ENCODE results near the gene SLC36A2. TPM values are rescaled to one million over a fixed set of nuclear protein-coding genes. Genes with fewer than 3 reads are reported as not detected.

The SLC36A2 gene
- total RNA-seq, 1 donor from 2014 or later = 0.16 TPM

DNA sequence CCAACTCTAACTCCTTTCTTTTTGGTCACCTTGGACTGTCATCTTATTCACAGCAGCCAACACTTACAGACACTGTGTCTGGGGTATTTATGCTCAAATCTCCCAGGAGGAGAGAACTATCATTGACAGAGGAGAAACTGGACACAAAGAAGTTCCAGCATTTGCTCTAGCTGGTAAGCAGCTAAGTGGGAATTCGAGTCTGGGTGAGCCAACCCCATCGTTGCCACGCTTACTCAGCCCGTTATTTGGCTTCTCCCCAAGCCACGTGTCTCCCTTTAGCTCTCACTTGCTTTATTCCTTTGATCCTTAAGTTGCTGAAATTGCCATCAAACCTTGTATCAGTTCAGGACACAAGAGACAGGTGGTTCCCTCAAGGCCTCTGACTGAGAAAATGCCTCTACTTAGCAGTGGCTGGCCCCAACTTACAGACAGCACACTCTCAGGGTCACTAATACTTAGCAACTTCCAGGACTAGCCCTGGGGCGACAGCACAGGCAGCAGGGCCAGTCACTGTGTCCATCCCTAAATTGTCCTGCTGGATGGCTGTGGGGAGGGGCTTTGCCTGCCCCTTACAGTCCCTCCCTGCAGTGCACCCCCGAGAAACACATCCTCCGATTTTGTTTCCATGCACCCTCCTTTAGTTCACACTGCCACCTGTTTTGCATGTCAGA lies 1.4 kb downstream of the SLC36A2 start:
- peaks cover 20% of the 10 kb centered on the region for H3K27me3 ChIP-seq (ENCODE audit: low read depth)
- no peak overlapping the region for H3K4me3 ChIP-seq
- no peaks in the 10 kb centered on the region for H3K36me3 ChIP-seq
- DNase-seq = no peak
- no peak overlapping the region for H3K27ac ChIP-seq (replicated peaks)
- intact Hi-C loops (cut with micrococcal nuclease) = no loop called here
- no peaks in the 10 kb centered on the region for H3K9me3 ChIP-seq (replicated peaks)
- H3K4me1 ChIP-seq = peaks cover 22% of the 10 kb centered on the region
- TF ChIP-seq, protein P1, sequence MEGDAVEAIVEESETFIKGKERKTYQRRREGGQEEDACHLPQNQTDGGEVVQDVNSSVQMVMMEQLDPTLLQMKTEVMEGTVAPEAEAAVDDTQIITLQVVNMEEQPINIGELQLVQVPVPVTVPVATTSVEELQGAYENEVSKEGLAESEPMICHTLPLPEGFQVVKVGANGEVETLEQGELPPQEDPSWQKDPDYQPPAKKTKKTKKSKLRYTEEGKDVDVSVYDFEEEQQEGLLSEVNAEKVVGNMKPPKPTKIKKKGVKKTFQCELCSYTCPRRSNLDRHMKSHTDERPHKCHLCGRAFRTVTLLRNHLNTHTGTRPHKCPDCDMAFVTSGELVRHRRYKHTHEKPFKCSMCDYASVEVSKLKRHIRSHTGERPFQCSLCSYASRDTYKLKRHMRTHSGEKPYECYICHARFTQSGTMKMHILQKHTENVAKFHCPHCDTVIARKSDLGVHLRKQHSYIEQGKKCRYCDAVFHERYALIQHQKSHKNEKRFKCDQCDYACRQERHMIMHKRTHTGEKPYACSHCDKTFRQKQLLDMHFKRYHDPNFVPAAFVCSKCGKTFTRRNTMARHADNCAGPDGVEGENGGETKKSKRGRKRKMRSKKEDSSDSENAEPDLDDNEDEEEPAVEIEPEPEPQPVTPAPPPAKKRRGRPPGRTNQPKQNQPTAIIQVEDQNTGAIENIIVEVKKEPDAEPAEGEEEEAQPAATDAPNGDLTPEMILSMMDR (IDR thresholded peaks at IDR 0.05; ENCODE audit: borderline replicate concordance) = no peak

DNA sequence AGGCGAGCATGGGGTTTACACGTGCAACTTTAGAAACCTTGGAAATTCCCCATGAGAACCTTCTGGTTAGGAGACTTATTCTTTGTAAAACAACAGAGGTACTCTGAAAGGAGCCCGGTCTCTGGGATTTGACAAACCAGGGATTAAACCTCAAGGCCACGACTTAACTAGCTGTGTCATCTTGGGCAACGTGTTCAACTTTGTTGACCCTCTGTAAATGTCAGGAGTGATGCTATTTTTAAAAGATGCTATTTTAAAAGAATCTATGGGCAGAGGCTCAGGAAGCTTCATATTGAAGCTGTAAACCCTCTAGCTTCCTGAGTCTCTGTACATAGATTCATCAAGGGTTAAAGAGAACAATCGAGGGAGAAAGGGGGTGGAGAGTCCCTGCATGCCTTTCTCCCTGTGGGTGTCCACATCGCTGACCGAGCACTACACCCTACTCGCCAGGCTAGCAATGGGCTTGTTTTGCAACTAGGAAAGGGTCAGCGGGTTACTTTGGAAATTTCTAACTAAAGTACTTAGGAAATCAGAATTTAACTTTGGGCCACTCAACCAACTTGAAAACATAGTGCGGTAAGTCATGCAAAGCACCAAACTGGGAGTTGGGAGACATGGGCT lies 2.1 kb downstream of the SLC36A2 start:
- H3K36me3 ChIP-seq = no peaks in the 10 kb centered on the region
- H3K4me3 ChIP-seq = no peak overlapping the region
- intact Hi-C loops (cut with micrococcal nuclease) = no loop called here
- H3K27me3 ChIP-seq (ENCODE audit: low read depth) = peaks cover 27% of the 10 kb centered on the region
- TF ChIP-seq, protein P1 (IDR thresholded peaks at IDR 0.05; ENCODE audit: borderline replicate concordance) = no peak
- H3K9me3 ChIP-seq (replicated peaks) = no peaks in the 10 kb centered on the region
- peaks cover 22% of the 10 kb centered on the region for H3K4me1 ChIP-seq
- no peak for DNase-seq
- H3K27ac ChIP-seq (replicated peaks) = no peak overlapping the region

DNA sequence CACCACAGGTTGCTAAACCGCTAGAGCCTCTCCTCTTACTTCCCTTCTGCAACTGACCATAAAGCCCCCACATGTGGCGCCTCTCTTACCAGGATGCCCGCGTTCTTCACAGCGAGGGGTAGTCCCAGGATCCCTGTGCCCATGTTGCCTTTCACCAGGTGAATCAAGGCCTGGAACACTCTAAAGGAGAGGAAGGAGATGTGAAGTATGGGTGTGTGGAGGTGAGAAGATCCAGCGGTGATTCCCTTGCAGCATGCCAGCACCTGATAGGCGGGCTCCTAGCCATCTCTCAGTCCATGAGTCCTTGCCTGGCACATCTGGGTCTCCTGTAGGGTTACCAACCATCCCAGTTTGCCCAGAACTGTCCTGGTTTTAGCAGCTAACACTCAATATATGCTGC lies 3.3 kb downstream of the SLC36A2 start:
- Histone ChIP-seq H3K4me3 (no peak overlapping the region), H3K27ac (replicated peaks) (no peak overlapping the region)
- DNase-seq = no peak

DNA sequence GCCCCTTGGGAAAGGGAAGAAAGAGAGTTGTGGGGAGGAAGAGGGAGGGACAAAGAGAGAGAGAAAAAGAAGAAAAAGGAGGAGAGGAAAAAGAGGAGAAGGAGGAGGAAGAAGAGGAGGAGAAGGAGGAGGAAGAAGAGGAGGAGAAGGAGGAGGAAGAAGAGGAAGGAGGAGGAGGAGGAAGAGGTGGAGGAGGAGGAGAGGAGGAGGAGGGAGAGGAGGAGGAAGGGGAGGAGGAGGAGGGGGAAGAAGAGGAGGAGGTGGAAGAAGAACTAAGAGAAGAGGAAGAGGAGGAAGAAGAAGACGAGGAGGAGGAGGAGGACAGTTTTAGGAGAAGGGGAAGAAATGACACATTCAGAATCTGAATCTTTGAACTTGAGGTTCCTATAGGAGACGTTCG lies 7.4 kb downstream of the SLC36A2 start:
- Histone ChIP-seq H3K4me3 (no peak overlapping the region), H3K27ac (replicated peaks) (no peak overlapping the region), H3K36me3 (no peaks in the 10 kb centered on the region), H3K27me3 (ENCODE audit: low read depth) (peaks cover 19% of the 10 kb centered on the region), H3K4me1 (peaks cover 3% of the 10 kb centered on the region), H3K9me3 (replicated peaks) (no peaks in the 10 kb centered on the region)
- DNase-seq = no peak
- intact Hi-C loops (cut with micrococcal nuclease) = no loop called here
- TF ChIP-seq, protein P1 (IDR thresholded peaks at IDR 0.05; ENCODE audit: borderline replicate concordance) = no peak

More for the DNA sequence above, 3.3 kb downstream of the SLC36A2 start:
- Histone ChIP-seq H3K27me3 (ENCODE audit: low read depth) (peaks cover 20% of the 10 kb centered on the region), H3K9me3 (replicated peaks) (no peaks in the 10 kb centered on the region), H3K4me1 (peaks cover 22% of the 10 kb centered on the region), H3K36me3 (no peaks in the 10 kb centered on the region)
- intact Hi-C loops (cut with micrococcal nuclease) = no loop called here
- TF ChIP-seq, protein P1 (IDR thresholded peaks at IDR 0.05; ENCODE audit: borderline replicate concordance) = no peak

DNA sequence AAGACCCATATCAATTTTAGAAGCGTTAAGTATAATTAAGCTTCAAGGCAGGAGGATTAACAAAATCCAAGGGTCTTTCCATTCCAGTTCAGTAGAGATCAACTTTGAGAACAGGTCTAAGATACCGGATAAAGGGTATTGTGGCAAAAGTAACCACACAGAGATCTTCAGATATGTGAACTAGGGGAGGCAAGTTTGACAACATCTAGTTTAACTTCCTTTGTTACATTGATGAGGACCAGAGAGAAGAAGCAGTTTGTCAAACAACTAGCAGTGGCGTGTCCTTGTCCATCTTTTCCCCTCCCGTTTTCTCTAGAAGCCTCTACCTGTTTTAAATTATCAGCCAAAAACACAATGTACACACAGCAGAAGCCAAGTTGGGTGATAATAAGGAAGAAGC lies 8.6 kb downstream of the SLC36A2 start:
- no peak overlapping the region for H3K4me3 ChIP-seq
- H3K4me1 ChIP-seq = no peaks in the 10 kb centered on the region
- TF ChIP-seq, protein P1 (IDR thresholded peaks at IDR 0.05; ENCODE audit: borderline replicate concordance) = no peak
- no peaks in the 10 kb centered on the region for H3K9me3 ChIP-seq (replicated peaks)
- intact Hi-C loops (cut with micrococcal nuclease) = no loop called here
- no peak overlapping the region for H3K27ac ChIP-seq (replicated peaks)
- H3K27me3 ChIP-seq (ENCODE audit: low read depth) = peaks cover 12% of the 10 kb centered on the region
- no peak for DNase-seq
- H3K36me3 ChIP-seq = no peaks in the 10 kb centered on the region

All from left ventricle myocardium inferior (tissue), 1 donor.